SK-N-SH treated with all-trans-retinoic acid at 6 μM for 48 hours (cell line): ENCODE measurements around the gene SVIL.

ENCODE experiments used
- ARNTL ChIP-seq: fragments of 450-650 bp; formaldehyde crosslinking; IDR thresholded peaks from 2 replicates; pipeline ENCODE4 v1.5.0; 2020; ENCODE audit warnings: low read depth, mild to moderate bottlenecking, moderate library complexity, borderline replicate concordance
- BACH2 ChIP-seq: fragments of 250-450 bp; sonication (Bioruptor Pico); IDR thresholded peaks from 2 replicates; pipeline ENCODE4 v1.9.0; 2021; ENCODE audit warnings: mild to moderate bottlenecking, borderline replicate concordance
- GLIS3 ChIP-seq: fragments of 250-450 bp; sonication (Bioruptor Pico); IDR thresholded peaks from 2 replicates; pipeline ENCODE4 v1.5.0; 2020; ENCODE audit warnings: mild to moderate bottlenecking, moderate library complexity
- ISL1 ChIP-seq: fragments of 250-450 bp; sonication (Bioruptor Pico); IDR thresholded peaks from 2 replicates; pipeline ENCODE4 v2.1.2; 2022; ENCODE audit warnings: mild to moderate bottlenecking, moderate library complexity
- OSR1 ChIP-seq: fragments of 250-450 bp; sonication (Bioruptor Pico); IDR thresholded peaks from 2 replicates; pipeline ENCODE4 v1.8.0; 2022; ENCODE audit warnings: moderate library complexity, mild to moderate bottlenecking, inconsistent platforms
- RARB ChIP-seq: fragments of 250-450 bp; sonication (Bioruptor Pico); IDR thresholded peaks from 2 replicates; pipeline ENCODE4 v1.8.0; 2021; ENCODE audit warnings: mild to moderate bottlenecking, moderate library complexity
- TSHZ2 ChIP-seq: fragments of 250-450 bp; sonication (Bioruptor Pico); IDR thresholded peaks from 2 replicates; pipeline ENCODE4 v1.5.0; 2020; ENCODE audit warnings: mild to moderate bottlenecking, moderate library complexity
- ZFP30 ChIP-seq: fragments of 450-650 bp; formaldehyde crosslinking; IDR thresholded peaks from 2 replicates; pipeline ENCODE4 v1.5.0; 2022; ENCODE audit warnings: mild to moderate bottlenecking, moderate library complexity
- TF ChIP-seq, protein P1 (sequence below): fragments of 250-450 bp; sonication (Bioruptor Pico); IDR thresholded peaks from 2 replicates; pipeline ENCODE4 v1.8.0; 2020; ENCODE audit warnings: mild to moderate bottlenecking, moderate library complexity, borderline replicate concordance

DNA sequence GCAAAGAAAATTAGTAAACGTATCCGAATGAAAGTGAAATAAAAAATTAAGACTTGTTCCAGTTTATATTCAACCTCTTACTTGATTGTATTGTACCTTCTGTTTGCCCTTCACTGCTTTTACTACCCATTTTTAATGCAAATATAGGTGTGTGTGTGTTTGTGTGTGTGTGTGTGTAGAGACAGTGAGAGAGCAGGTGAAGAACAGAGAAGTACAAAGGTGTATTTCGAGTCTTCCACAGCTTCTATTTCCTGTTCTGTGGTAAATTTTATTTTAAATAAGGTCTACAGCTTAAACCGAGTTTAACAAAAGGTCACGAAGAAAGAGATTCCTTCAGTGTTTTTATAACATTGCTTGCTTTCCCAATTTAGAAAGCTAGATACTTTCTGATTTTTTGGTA, 12.7 kb upstream of the SVIL start:
- TF ChIP-seq ZFP30 (CRISPR knock-in tag) (no peak), OSR1 (CRISPR knock-in tag) (no peak), GLIS3 (no peak), TSHZ2 (CRISPR knock-in tag) (no peak), ISL1 (no peak), BACH2 (CRISPR knock-in tag) (no peak), ARNTL (no peak), RARB (no peak)
- TF ChIP-seq, protein P1, sequence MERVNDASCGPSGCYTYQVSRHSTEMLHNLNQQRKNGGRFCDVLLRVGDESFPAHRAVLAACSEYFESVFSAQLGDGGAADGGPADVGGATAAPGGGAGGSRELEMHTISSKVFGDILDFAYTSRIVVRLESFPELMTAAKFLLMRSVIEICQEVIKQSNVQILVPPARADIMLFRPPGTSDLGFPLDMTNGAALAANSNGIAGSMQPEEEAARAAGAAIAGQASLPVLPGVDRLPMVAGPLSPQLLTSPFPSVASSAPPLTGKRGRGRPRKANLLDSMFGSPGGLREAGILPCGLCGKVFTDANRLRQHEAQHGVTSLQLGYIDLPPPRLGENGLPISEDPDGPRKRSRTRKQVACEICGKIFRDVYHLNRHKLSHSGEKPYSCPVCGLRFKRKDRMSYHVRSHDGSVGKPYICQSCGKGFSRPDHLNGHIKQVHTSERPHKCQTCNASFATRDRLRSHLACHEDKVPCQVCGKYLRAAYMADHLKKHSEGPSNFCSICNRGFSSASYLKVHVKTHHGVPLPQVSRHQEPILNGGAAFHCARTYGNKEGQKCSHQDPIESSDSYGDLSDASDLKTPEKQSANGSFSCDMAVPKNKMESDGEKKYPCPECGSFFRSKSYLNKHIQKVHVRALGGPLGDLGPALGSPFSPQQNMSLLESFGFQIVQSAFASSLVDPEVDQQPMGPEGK (CRISPR knock-in tag), result no peak
